Chondrocyte (in vitro differentiated cells): ENCODE measurements around the gene PPP1R14C. TPM values are rescaled to one million over a fixed set of nuclear protein-coding genes. Genes with fewer than 3 reads are reported as not detected.
A peak's percentile ranks its signal among the peaks of the same experiment; 100 is the strongest.

Experiments used
- DNase-seq: peaks from one replicate; pipeline ENCODE4 v3.0.0; 2021; ENCODE audit warnings: mixed read lengths, low spot score
- H3K27ac Mint-ChIP-seq: one replicate; pipeline ENCODE4 v1.8.0; 2021; ENCODE audit warnings: mild to moderate bottlenecking, moderate library complexity, mixed read lengths; ENCODE audit not compliant: unreplicated experiment
- H3K27me3 Mint-ChIP-seq: 2 replicates; pipeline ENCODE4 v1.8.0; 2021; ENCODE audit warnings: low read depth, mixed read lengths
- H3K36me3 Mint-ChIP-seq: 2 replicates; pipeline ENCODE4 v1.8.0; 2021; ENCODE audit warnings: low read depth, mixed read lengths
- H3K4me1 Mint-ChIP-seq: 2 replicates; pipeline ENCODE4 v1.8.0; 2021; ENCODE audit warnings: low read depth, mild to moderate bottlenecking, mixed read lengths
- H3K4me3 Mint-ChIP-seq: one replicate; pipeline ENCODE4 v1.8.0; 2021; ENCODE audit warnings: mild to moderate bottlenecking, moderate library complexity, mixed read lengths; ENCODE audit not compliant: unreplicated experiment
- H3K9me3 Mint-ChIP-seq: 2 replicates; pipeline ENCODE4 v1.8.0; 2021; ENCODE audit warnings: low read depth, mixed read lengths
- long read RNA-seq: library from polyadenylated mRNA; stranded (forward); transcript quantifications from one replicate; pipeline ENCODE4 v2.0.0, GENCODE V29; 2021
- total RNA-seq: library from RNA; stranded (reverse); gene quantifications from 3 replicates; pipeline ENCODE4 v1.2.1, GENCODE V29; 2021
- TF ChIP-seq, protein P1 (sequence below): fragments of 200-600 bp; sonication (generic); IDR thresholded peaks from 2 replicates; pipeline ENCODE4 v1.5.0; 2021; ENCODE audit warnings: antibody characterized with exemption, mild to moderate bottlenecking, moderate library complexity

PPP1R14C gene, protein sequence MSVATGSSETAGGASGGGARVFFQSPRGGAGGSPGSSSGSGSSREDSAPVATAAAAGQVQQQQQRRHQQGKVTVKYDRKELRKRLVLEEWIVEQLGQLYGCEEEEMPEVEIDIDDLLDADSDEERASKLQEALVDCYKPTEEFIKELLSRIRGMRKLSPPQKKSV
- total RNA-seq, result 1.5 to 3.4 TPM (median 3.3 TPM) in 3 replicates
- long read RNA-seq, transcript PPP1R14C-201 (4 exons, 2,152 nt), result major isoform, 14 of 15 reads
- long read RNA-seq, partial matches to known transcripts, result 0 of 15 reads
- long read RNA-seq, other reads (novel, unspliced or antisense), result 1 of 15 reads

DNA sequence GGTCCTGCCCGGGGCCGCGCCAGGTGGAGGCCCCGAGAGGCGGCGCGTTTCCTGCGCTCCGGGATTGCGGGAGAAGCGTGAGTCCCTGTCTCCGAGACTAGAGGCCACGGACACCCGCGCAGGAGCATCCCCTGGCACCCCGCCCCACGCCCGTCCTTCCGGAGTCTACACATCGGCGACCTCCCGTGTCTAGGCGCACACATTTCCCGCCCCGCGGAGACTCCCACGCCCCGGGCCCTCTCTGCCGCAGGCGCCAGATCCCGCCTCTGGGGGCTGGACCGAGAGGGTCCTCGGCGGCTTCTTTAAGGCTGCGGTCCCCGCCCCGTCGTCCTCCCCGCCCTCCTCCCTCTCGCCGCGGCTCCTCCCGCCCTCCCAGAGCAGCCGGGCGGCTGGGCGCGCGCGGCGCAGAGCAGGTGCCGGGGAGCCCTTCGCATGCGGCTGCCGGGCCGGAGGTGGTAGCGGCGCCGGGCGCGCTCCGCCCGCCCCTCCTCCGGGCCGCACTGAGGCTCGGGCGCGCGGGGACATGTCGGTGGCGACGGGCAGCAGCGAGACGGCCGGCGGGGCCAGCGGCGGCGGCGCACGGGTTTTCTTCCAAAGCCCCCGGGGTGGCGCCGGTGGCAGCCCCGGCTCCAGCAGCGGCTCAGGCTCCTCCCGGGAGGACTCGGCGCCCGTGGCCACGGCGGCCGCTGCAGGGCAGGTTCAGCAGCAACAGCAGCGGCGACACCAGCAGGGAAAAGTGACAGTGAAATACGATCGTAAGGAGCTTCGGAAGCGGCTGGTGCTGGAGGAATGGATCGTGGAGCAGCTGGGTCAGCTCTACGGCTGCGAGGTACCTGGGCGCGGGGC lies at the start of gene PPP1R14C:
Gene PPP1R14C (plus strand): TSS at position 375 of the 846 bp plus-strand sequence. CDS start 149 bp downstream, at position 524.
- TF ChIP-seq, protein P1, sequence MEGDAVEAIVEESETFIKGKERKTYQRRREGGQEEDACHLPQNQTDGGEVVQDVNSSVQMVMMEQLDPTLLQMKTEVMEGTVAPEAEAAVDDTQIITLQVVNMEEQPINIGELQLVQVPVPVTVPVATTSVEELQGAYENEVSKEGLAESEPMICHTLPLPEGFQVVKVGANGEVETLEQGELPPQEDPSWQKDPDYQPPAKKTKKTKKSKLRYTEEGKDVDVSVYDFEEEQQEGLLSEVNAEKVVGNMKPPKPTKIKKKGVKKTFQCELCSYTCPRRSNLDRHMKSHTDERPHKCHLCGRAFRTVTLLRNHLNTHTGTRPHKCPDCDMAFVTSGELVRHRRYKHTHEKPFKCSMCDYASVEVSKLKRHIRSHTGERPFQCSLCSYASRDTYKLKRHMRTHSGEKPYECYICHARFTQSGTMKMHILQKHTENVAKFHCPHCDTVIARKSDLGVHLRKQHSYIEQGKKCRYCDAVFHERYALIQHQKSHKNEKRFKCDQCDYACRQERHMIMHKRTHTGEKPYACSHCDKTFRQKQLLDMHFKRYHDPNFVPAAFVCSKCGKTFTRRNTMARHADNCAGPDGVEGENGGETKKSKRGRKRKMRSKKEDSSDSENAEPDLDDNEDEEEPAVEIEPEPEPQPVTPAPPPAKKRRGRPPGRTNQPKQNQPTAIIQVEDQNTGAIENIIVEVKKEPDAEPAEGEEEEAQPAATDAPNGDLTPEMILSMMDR, result no peak
- no peaks in the 10 kb centered on the region for H3K9me3 Mint-ChIP-seq
- H3K4me3 Mint-ChIP-seq, result peak within 1 kb of the TSS; percentile 73
- peaks cover 41% of the 10 kb centered on the region for H3K27me3 Mint-ChIP-seq
- H3K36me3 Mint-ChIP-seq, result no peaks in the 10 kb centered on the region
- peaks cover 19% of the 10 kb centered on the region for H3K4me1 Mint-ChIP-seq
- H3K27ac Mint-ChIP-seq, result peak within 1 kb of the TSS; percentile 83
- no peak for DNase-seq

GRCh38 chr6:150093397-150093796 lies 49.4 kb upstream of the PPP1R14C start:
- DNase-seq, result no peak
- Mint-ChIP-seq H3K4me3 (no peak overlapping the region), H3K4me1 (peaks cover 9% of the 10 kb centered on the region), H3K27ac (no peak overlapping the region), H3K9me3 (no peaks in the 10 kb centered on the region), H3K36me3 (no peaks in the 10 kb centered on the region), H3K27me3 (peaks cover 20% of the 10 kb centered on the region)
- TF ChIP-seq, protein P1, result no peak

GRCh38 chr6:150098155-150098554 lies 44.7 kb upstream of the PPP1R14C start:
- peaks cover 3% of the 10 kb centered on the region for H3K9me3 Mint-ChIP-seq
- no peak for DNase-seq
- H3K27me3 Mint-ChIP-seq, result peaks cover 21% of the 10 kb centered on the region
- H3K4me3 Mint-ChIP-seq, result no peak overlapping the region
- TF ChIP-seq, protein P1, result no peak
- no peaks in the 10 kb centered on the region for H3K36me3 Mint-ChIP-seq
- H3K27ac Mint-ChIP-seq, result no peak overlapping the region
- H3K4me1 Mint-ChIP-seq, result peaks cover 3% of the 10 kb centered on the region

GRCh38 chr6:150099546-150099945 lies 43.3 kb upstream of the PPP1R14C start:
- H3K27me3 Mint-ChIP-seq, result peaks cover 18% of the 10 kb centered on the region
- TF ChIP-seq, protein P1, result no peak
- H3K27ac Mint-ChIP-seq, result no peak overlapping the region

DNA sequence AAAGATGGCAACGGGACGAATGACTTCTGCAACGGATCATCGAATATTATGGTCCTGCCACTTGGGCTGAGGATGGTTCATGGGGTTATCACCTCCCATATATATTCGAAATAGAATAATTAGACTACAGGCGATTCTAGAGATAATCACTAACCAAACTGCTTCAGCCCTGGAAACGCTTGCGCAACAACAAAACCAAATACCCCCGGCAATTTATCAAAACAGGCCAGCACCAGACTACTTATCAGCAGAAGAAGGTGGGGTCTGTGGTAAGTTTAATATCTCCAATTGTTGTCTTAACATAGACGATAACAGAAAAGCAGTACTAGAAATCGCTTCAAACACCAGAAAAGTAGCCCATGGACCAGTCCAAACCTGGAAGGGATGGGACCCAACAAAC lies 42.9 kb upstream of the PPP1R14C start:
- H3K4me3 Mint-ChIP-seq, result no peak overlapping the region
- H3K36me3 Mint-ChIP-seq, result no peaks in the 10 kb centered on the region
- no peaks in the 10 kb centered on the region for H3K4me1 Mint-ChIP-seq
- no peak overlapping the region for H3K27ac Mint-ChIP-seq
- peaks cover 3% of the 10 kb centered on the region for H3K9me3 Mint-ChIP-seq
- peaks cover 14% of the 10 kb centered on the region for H3K27me3 Mint-ChIP-seq
- DNase-seq, result no peak
- TF ChIP-seq, protein P1, result no peak

More at GRCh38 chr6:150099546-150099945, 43.3 kb upstream of the PPP1R14C start:
- no peaks in the 10 kb centered on the region for H3K36me3 Mint-ChIP-seq
- no peaks in the 10 kb centered on the region for H3K4me1 Mint-ChIP-seq
- peaks cover 3% of the 10 kb centered on the region for H3K9me3 Mint-ChIP-seq
- H3K4me3 Mint-ChIP-seq, result no peak overlapping the region
- DNase-seq, result no peak
